HepG2 (cell line): ENCODE data around the gene NTRK2. TPM values are rescaled to one million over a fixed set of nuclear protein-coding genes. Genes with fewer than 3 reads are reported as not detected.

Experiments
- ATF7 ChIP-seq, 2 experiments: fragments of 450-650 bp in 1 of 2; sonication (generic) in 1 of 2; formaldehyde crosslinking in 1 of 2; IDR thresholded peaks; 2 replicates each; pipeline versions ENCODE4 v1.4.0 to v1.6.1; 2016 to 2020; ENCODE audit warnings: antibody characterized with exemption in 1 of 2, mild to moderate bottlenecking in 1 of 2, missing genetic modification reagents in 1 of 2
- KLF6 ChIP-seq: IDR thresholded peaks from 2 replicates; pipeline ENCODE4 v1.8.0; 2016; ENCODE audit warnings: missing biosample characterization, missing genetic modification reagents
- NFKBIZ ChIP-seq: IDR thresholded peaks from 2 replicates; pipeline ENCODE4 v1.6.1; 2018; ENCODE audit warnings: missing genetic modification reagents, missing compliant biosample characterization
- NR2F2 ChIP-seq: IDR thresholded peaks from 2 replicates; pipeline ENCODE4 v1.6.1; 2012; ENCODE audit warnings: low read depth, inconsistent platforms, borderline replicate concordance
- REL ChIP-seq: sonication (generic); formaldehyde crosslinking; conservative IDR thresholded peaks from 2 replicates; pipeline ENCODE4 v1.8.0; 2022; ENCODE audit warnings: mild to moderate bottlenecking, missing genetic modification reagents, moderate library complexity
- SALL2 ChIP-seq: sonication (generic); formaldehyde crosslinking; IDR thresholded peaks from 2 replicates; pipeline ENCODE4 v1.8.1; 2023; ENCODE audit warnings: mild to moderate bottlenecking, missing genetic modification reagents, inconsistent platforms
- U2AF2 ChIP-seq: fragments of 200-400 bp; formaldehyde crosslinking; IDR thresholded peaks from 2 replicates; pipeline ENCODE4 v1.6.1; 2017; ENCODE audit warnings: low read depth, mild to moderate bottlenecking, low read length
- ZNF552 ChIP-seq: sonication (generic); formaldehyde crosslinking; IDR thresholded peaks from 2 replicates; pipeline ENCODE4 v1.9.0; 2022; ENCODE audit warnings: missing genetic modification reagents, mild to moderate bottlenecking, borderline replicate concordance
- ZNF703 ChIP-seq: sonication (generic); formaldehyde crosslinking; IDR thresholded peaks from 2 replicates; pipeline ENCODE4 v1.5.1; 2020; ENCODE audit warnings: missing genetic modification reagents, mild to moderate bottlenecking, moderate library complexity, borderline replicate concordance
- ZNF777 ChIP-seq: sonication (generic); formaldehyde crosslinking; IDR thresholded peaks from 2 replicates; pipeline ENCODE4 v1.4.0; 2020; ENCODE audit warnings: missing genetic modification reagents
- ZSCAN31 ChIP-seq: sonication (generic); formaldehyde crosslinking; IDR thresholded peaks from 2 replicates; pipeline ENCODE4 v1.5.0; 2020; ENCODE audit warnings: low read depth, mild to moderate bottlenecking, missing genetic modification reagents
- polyA plus RNA-seq, 8 experiments: library from polyadenylated mRNA; depleted of rRNA in 3 of 8; stranded (reverse) in 7 of 8; unstranded in 1 of 8; fragments of >200 nt; fragmentation: Illumina TruSeq in 4 of 8; extraction: Trizol in 4 of 8; gene quantifications; 2 replicates each; pipeline versions ENCODE4 v1.2.1 to v1.2.3, GENCODE V29; 2011 to 2016; ENCODE audit warnings: low read depth in 4 of 8, missing spikeins in 1 of 8, mixed read lengths in 1 of 8; ENCODE audit not compliant: insufficient read depth in 1 of 8
- total RNA-seq, 5 experiments: library from RNA; depleted of rRNA; stranded (reverse); fragments of >200 nt; fragmentation: Illumina TruSeq; extraction: Trizol; gene quantifications; 2 replicates each; pipeline ENCODE4 v1.2.3, GENCODE V29; 2016; ENCODE audit warnings: low read depth in 1 of 5
- TF ChIP-seq, protein P1 (sequence below): sonication (generic); formaldehyde crosslinking; IDR thresholded peaks from 2 replicates; pipeline ENCODE4 v1.5.0; 2020; ENCODE audit warnings: missing genetic modification reagents
- TF ChIP-seq, protein P2 (sequence below): sonication (generic); formaldehyde crosslinking; IDR thresholded peaks from 2 replicates; pipeline ENCODE4 v1.4.0; 2020; ENCODE audit warnings: mild to moderate bottlenecking, missing genetic modification reagents

The NTRK2 gene
- total and polyA plus RNA-seq, 2 of the 13 experiments (the other 11 are each of a cell fraction or from before 2014, with no cell fraction given): not detected

- no peak for TF ChIP-seq REL (CRISPR knock-in tag)
- TF ChIP-seq ZNF552 (CRISPR knock-in tag): no peak
- TF ChIP-seq NFKBIZ (CRISPR knock-in tag): no peak
- TF ChIP-seq, protein P1, sequence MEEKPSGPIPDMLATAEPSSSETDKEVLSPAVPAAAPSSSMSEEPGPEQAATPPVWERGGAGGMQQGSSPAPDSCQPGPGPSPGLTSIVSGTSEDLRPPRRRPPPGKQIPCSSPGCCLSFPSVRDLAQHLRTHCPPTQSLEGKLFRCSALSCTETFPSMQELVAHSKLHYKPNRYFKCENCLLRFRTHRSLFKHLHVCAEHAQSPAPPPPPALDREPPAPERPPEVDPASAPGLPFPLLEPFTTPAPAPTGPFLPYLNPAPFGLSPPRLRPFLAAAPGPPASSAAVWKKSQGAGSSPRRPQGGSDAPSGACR (CRISPR knock-in tag): no peak
- no peak for TF ChIP-seq NR2F2
- TF ChIP-seq, protein P2, sequence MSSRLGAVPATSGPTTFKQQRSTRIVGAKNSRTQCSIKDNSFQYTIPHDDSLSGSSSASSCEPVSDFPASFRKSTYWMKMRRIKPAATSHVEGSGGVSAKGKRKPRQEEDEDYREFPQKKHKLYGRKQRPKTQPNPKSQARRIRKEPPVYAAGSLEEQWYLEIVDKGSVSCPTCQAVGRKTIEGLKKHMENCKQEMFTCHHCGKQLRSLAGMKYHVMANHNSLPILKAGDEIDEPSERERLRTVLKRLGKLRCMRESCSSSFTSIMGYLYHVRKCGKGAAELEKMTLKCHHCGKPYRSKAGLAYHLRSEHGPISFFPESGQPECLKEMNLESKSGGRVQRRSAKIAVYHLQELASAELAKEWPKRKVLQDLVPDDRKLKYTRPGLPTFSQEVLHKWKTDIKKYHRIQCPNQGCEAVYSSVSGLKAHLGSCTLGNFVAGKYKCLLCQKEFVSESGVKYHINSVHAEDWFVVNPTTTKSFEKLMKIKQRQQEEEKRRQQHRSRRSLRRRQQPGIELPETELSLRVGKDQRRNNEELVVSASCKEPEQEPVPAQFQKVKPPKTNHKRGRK (CRISPR knock-in tag): no peak
- TF ChIP-seq SALL2 (CRISPR knock-in tag): no peak
- no peak for TF ChIP-seq ZNF777
- TF ChIP-seq KLF6: no peak
- TF ChIP-seq ATF7 (IDR thresholded peaks at IDR 0.05): no peak
- no peak for TF ChIP-seq ATF7 (CRISPR knock-in tag; IDR thresholded peaks at IDR 0.05)
- no peak for TF ChIP-seq ZSCAN31 (CRISPR knock-in tag)
- TF ChIP-seq U2AF2: no peak
- TF ChIP-seq ZNF703 (CRISPR knock-in tag): no peak
Observed at GRCh38 chr9:85064811-85065371, 395.4 kb downstream of the NTRK2 start (continued).
